Activated T-cell treated with anti-CD3 and anti-CD28 coated beads, Interleukin-2, amount 50 U/mL, for 72 hours (primary cell): ENCODE results near the gene CELF5. TPM values are rescaled to one million over a fixed set of nuclear protein-coding genes. Genes with fewer than 3 reads are reported as not detected.

Experiments
- ATAC-seq, 2 donors: fragments of 150-1000 bp; cut with Tn5 transposase; replicated peaks in 1 of 2; 2 replicates each; pipeline ENCODE4 v1.10.0; 2021; ENCODE audit warnings: moderate library complexity in 2 of 2, mild to moderate bottlenecking in 1 of 2
- DNase-seq, 2 donors: peaks; one replicate each; pipeline ENCODE4 v3.0.0; 2021 to 2022; ENCODE audit warnings: mixed read lengths in 1 of 2
- H3K27ac Mint-ChIP-seq: one replicate; pipeline ENCODE4 v1.8.0; 2022; ENCODE audit warnings: mild to moderate bottlenecking, moderate library complexity, mixed read lengths
- H3K27me3 Mint-ChIP-seq: one replicate; pipeline ENCODE4 v1.8.0; 2022; ENCODE audit warnings: low read depth, mixed read lengths
- H3K36me3 Mint-ChIP-seq, 2 donors: one replicate each; pipeline ENCODE4 v1.8.0; 2022; ENCODE audit warnings: mixed read lengths in 2 of 2, mild to moderate bottlenecking in 1 of 2; ENCODE audit not compliant: insufficient read depth in 2 of 2
- H3K4me1 Mint-ChIP-seq: one replicate; pipeline ENCODE4 v1.8.0; 2022; ENCODE audit warnings: low read depth, mixed read lengths
- H3K4me3 Mint-ChIP-seq, 2 donors: one replicate each; pipeline ENCODE4 v1.8.0; 2022; ENCODE audit warnings: mild to moderate bottlenecking in 2 of 2, mixed read lengths in 2 of 2, moderate library complexity in 2 of 2
- H3K9me3 Mint-ChIP-seq, 2 donors: one replicate each; pipeline ENCODE4 v1.8.0; 2022; ENCODE audit warnings: mixed read lengths in 2 of 2
- total RNA-seq, 2 donors: library from RNA; stranded (reverse); gene quantifications; one replicate each; pipeline ENCODE4 v1.2.3, GENCODE V29; 2022

The CELF5 gene
- under 1 TPM; 0.17 to 0.42 TPM for total RNA-seq

- Mint-ChIP-seq H3K27me3 (peaks cover 26% of the 10 kb centered on the region), H3K36me3 (no peaks in the 10 kb centered on the region), H3K9me3 (no peaks in the 10 kb centered on the region), H3K4me1 (no peaks in the 10 kb centered on the region), H3K27ac (no peak within 1 kb of the TSS), H3K4me3 (peak within 1 kb of the TSS; percentile 39 to 49)
- peak; percentile 75 to 79 for ATAC-seq
- DNase-seq, result peak; percentile 57 to 70
Observed at GRCh38 chr19:3224346-3225168, at the start of gene CELF5. TSS of gene CELF5 (plus strand) at chr19:3224661. CDS start at chr19:3224740, 79 bp downstream.

GRCh38 chr19:3175781-3176714 is 48.4 kb upstream of the CELF5 start:
- ATAC-seq, result no peak
- peaks cover 17% of the 10 kb centered on the region for H3K4me1 Mint-ChIP-seq
- peaks cover 5 to 13% of the 10 kb centered on the region in 2 donors for H3K36me3 Mint-ChIP-seq
- peak overlapping the region; percentile 68 for H3K27ac Mint-ChIP-seq
- no peaks in the 10 kb centered on the region for H3K9me3 Mint-ChIP-seq
- DNase-seq, result no peak
- no peaks in the 10 kb centered on the region for H3K27me3 Mint-ChIP-seq
- peak overlapping the region; percentile 72 to 88 for H3K4me3 Mint-ChIP-seq

- DNase-seq, result peak; percentile 74 to 76
- Mint-ChIP-seq H3K4me3 (peak overlapping the region; percentile 72 to 88), H3K27me3 (no peaks in the 10 kb centered on the region), H3K4me1 (peaks cover 21% of the 10 kb centered on the region), H3K27ac (peak overlapping the region; percentile 30), H3K36me3 (peaks cover 5 to 13% of the 10 kb centered on the region in 2 donors), H3K9me3 (no peaks in the 10 kb centered on the region)
- peak; percentile 55 to 67 for ATAC-seq
Observed at GRCh38 chr19:3176715-3177501, 47.6 kb upstream of the CELF5 start.

- Mint-ChIP-seq H3K9me3 (no peaks in the 10 kb centered on the region), H3K27ac (peak within 1 kb of the TSS; percentile 94), H3K4me3 (peak within 1 kb of the TSS; percentile 93), H3K4me1 (peaks cover 34% of the 10 kb centered on the region), H3K27me3 (no peaks in the 10 kb centered on the region), H3K36me3 (peaks cover 5 to 13% of the 10 kb centered on the region in 2 donors)
- DNase-seq, result peak; percentile 70 to 71
- ATAC-seq, result peak; percentile 69 to 72
Observed at GRCh38 chr19:3178377-3178972, 46.0 kb upstream of the CELF5 start, which contains the start of gene S1PR4. TSS of gene S1PR4 (plus strand) at chr19:3178769. CDS start at chr19:3178793, 24 bp downstream.

- Mint-ChIP-seq H3K9me3 (no peaks in the 10 kb centered on the region), H3K27ac (peak overlapping the region; percentile 94), H3K4me1 (peaks cover 41% of the 10 kb centered on the region), H3K36me3 (peaks cover 5 to 13% of the 10 kb centered on the region in 2 donors), H3K4me3 (peak overlapping the region; percentile 93), H3K27me3 (no peaks in the 10 kb centered on the region)
- peak; percentile 23 to 36 for ATAC-seq
- DNase-seq, result peak in 1 of 2 donors; percentile 37
Observed at GRCh38 chr19:3178973-3179738, 45.3 kb upstream of the CELF5 start.

GRCh38 chr19:3179739-3180293 is 44.6 kb upstream of the CELF5 start:
- peaks cover 48% of the 10 kb centered on the region for H3K4me1 Mint-ChIP-seq
- peak; percentile 52 to 53 for DNase-seq
- H3K27ac Mint-ChIP-seq, result peak overlapping the region; percentile 94
- H3K36me3 Mint-ChIP-seq, result peaks cover 5 to 13% of the 10 kb centered on the region in 2 donors
- no peaks in the 10 kb centered on the region for H3K27me3 Mint-ChIP-seq
- H3K4me3 Mint-ChIP-seq, result peak overlapping the region; percentile 93
- peak; percentile 43 to 47 for ATAC-seq
- no peaks in the 10 kb centered on the region for H3K9me3 Mint-ChIP-seq

- DNase-seq (no peak), ATAC-seq (no peak)
- peaks cover 65% of the 10 kb centered on the region for H3K4me1 Mint-ChIP-seq
- H3K27ac Mint-ChIP-seq, result peak overlapping the region; percentile 97
- H3K9me3 Mint-ChIP-seq, result no peaks in the 10 kb centered on the region
- peak overlapping the region; percentile 96 to 99 for H3K4me3 Mint-ChIP-seq
- peaks cover 5 to 13% of the 10 kb centered on the region in 2 donors for H3K36me3 Mint-ChIP-seq
- no peaks in the 10 kb centered on the region for H3K27me3 Mint-ChIP-seq
Observed at GRCh38 chr19:3183721-3184641, 40.5 kb upstream of the CELF5 start.

GRCh38 chr19:3184847-3185460 is 39.5 kb upstream of the CELF5 start:
- no peaks in the 10 kb centered on the region for H3K9me3 Mint-ChIP-seq
- H3K4me3 Mint-ChIP-seq, result peak overlapping the region; percentile 96 to 99
- peaks cover 3 to 6% of the 10 kb centered on the region in 2 donors for H3K36me3 Mint-ChIP-seq
- no peaks in the 10 kb centered on the region for H3K27me3 Mint-ChIP-seq
- peak overlapping the region; percentile 97 for H3K27ac Mint-ChIP-seq
- H3K4me1 Mint-ChIP-seq, result peaks cover 68% of the 10 kb centered on the region
- peak; percentile 39 to 45 for ATAC-seq
- peak; percentile 66 to 72 for DNase-seq

- ATAC-seq (peak; percentile 87 to 90), DNase-seq (peak; percentile 95 to 96)
- H3K36me3 Mint-ChIP-seq, result peaks cover 2% of the 10 kb centered on the region in 2 donors
- H3K4me3 Mint-ChIP-seq, result peak within 1 kb of the TSS; percentile 96 to 99
- no peaks in the 10 kb centered on the region for H3K9me3 Mint-ChIP-seq
- no peaks in the 10 kb centered on the region for H3K27me3 Mint-ChIP-seq
- H3K27ac Mint-ChIP-seq, result peak within 1 kb of the TSS; percentile 97
- peaks cover 68% of the 10 kb centered on the region for H3K4me1 Mint-ChIP-seq
Observed at GRCh38 chr19:3185461-3186159, 38.9 kb upstream of the CELF5 start, which contains the start of gene NCLN. TSS of gene NCLN (plus strand) at chr19:3185930. CDS start at chr19:3186031, 101 bp downstream.
